Ureter (tissue), 1 donor: ENCODE data around the gene HOXA5. TPM values are rescaled to one million over a fixed set of nuclear protein-coding genes. Genes with fewer than 3 reads are reported as not detected.

Source experiments
- DNase-seq: peaks from one replicate; pipeline ENCODE4 v3.0.0-alpha.2; 2020; ENCODE audit warnings: low spot score
- total RNA-seq: library from RNA; stranded (reverse); gene quantifications from one replicate; pipeline ENCODE4 v1.2.4, GENCODE V29; 2023
- donor health status: DM: yes; HTN: yes; CAD: no.

Gene HOXA5
- total RNA-seq, 1 donor from 2014 or later = 10.4 TPM

DNA sequence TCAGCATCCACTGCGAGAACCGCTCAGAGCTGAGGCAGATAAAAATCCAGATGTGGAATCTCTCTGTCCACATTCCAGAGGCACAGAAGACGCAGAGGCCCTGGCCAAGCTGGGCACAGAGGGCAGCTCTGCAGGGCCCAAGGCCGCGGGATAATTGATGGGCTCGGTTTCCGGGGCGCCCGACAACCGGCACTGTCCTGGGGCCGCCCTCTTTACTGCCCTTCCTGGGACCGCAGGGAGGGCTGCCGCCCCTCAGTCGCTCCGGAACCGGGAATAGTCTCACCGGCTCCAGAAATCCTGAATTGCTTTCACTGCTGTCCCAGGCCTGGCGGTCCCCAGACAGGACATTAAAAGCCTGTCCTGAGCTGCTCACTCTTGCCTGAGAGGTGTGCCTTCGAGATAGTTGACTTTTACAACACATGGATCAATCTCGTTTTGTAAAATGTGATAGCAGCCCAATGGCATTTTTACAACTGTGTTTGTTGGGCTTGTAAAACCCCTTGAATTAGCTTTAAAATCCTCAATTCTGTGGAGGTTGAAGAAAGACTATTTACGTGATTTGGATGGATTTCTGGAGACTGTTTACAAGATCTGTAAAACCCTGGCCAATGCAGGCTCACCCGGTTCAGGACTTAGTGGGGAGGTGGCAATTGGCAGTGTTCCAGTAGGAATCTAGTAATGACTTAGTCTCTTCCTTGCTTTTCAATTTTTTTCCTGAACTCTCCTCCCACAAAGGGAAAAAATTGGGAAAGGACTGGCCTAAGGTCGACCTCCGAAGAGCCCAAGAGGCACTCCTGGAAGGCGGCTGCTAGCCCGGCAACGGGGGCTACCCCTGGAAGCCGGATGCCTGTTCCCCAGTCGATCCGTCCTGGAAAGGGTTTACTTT is 5.5 kb upstream of the HOXA5 start:
- DNase-seq = peak; percentile 43

DNA sequence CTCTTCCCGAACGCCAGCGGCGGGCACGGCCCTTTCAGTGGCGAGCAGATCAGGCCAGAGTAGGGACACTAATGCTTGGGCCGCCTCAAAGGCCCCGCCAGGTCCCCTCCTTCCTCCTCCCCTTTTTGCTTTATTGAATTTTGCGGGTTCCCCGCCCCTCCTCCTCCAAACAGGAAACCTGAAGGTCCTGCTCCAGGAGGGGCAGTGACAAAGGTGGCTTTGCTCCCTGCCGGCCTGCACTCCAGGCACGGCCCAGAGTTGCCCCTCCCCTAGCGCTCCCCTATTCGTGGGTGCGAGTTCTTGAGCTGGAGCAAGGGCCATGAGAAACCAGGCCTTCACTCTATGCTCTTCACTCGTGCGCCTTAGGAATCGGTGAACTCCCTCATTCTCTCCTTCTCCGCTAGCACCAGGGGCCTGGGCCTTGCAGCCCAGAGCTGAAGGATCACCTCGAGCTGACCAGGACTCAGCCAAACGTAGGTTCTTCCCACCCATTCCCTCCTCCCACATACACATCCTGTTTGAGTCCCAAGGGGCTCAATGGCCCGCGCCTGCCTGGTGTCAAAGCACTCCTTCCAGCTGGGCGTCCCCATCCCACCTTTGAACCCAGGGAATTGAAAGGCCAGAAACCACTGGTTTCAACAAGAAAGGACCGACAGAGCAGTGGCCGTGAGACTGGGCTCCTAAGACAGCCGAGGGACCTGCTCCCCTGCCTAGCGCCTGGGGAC is 4.7 kb upstream of the HOXA5 start:
- peak; percentile 54 for DNase-seq

DNA sequence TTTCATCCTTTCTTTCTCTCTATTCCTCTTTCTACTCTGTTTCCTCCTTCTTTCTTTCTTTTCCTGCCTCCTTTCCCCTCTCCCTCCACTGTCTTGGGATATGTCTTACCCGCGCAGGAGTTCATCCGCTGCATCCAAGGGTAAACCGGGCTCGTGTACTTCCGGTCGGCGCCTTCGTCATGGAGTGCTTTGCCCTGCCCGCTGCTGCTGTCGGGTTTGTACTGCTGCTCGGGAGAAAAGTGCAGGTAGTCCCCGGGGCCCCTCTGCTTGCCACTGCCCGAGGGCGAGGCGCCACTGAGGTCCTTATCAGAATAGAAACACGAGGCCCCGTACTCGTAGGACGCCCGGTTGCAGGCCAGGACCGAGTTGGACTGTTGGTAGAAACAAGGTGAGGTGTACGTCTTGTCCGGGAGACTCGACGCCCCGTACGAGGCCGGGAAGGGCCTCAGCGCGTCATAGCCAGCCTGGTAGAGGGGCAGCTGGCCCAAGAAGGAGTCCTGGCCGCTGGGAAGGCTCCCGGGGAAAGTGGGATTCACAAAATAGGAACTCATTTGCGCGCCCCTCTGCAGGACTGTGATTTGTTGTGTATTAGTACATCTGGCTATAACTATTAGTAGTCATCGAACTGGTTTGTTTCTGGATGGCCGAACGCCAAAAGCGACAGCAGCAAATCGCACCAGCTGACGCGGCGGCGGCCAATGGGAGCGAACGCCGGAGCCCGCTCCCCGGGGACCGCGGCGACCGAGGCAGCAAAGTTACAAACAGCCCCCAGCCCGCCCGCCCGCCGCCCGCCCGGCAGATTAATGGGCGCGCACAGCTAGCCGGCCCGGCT is 3.9 kb upstream of the HOXA5 start, which contains the start of gene HOXA6:
Gene HOXA6, minus strand, starts transcription at position 576 of the 832 bp plus-strand sequence. Its CDS starts 25 bp downstream, at position 551.
- DNase-seq = peak; percentile 81

DNA sequence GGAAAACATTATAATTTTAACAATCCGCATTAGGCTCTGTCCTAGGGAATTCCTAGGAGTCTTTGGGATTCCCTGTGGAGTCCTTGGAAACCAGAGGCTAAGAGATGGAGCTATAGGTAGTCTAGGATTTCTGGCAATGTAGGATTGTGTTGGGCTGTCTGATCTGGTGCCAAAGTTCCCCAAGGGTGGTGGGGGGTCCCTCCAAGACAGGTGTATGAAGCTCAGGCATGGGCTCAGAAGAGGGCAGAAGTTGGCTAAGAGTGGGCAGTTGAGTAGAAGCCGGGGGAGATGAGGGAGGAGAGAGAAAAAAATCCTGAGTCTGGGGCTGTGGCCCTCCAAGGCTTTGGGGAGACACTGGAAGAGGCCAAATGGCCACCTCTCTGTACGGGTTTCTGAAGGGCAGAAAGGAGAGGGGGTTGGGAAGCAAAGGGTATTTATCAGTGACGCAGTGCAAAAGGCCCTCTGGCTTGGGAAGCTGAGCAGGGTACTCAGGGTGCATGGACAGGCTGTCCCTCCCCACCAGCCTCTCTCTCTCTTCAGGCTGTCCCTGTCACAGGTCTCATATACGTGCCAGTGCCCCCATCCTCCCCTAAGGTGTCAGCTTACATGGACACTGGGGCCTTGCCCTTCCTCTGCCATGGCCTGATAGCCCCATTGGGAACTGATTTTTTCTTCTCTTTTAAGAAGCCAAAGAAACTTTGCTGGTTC is 3.2 kb upstream of the HOXA5 start:
- DNase-seq = no peak

DNA sequence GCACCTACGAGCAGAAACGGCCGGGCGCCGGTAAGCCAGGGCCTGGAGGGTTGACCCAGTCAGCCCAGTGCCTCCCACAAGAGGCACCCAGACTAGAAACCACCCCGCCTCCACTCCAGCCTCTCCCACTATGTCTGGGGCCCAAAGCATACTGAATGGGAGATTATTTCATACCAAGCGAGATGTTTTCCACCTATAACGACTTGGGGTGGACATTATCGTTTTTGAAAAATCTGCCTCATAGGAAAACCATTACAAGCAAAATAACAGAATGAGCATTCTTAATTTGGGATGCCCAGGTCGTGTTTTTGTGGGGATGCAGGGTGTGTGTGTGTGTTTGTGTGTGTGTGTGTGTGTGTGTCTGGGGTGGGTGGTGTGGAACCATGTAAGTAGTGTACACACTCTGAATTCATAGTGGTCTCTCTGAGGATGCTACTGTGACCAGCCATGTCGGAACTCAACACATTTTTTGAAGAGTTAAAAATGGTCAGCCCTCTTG is 2.5 kb upstream of the HOXA5 start:
- DNase-seq = no peak

DNA sequence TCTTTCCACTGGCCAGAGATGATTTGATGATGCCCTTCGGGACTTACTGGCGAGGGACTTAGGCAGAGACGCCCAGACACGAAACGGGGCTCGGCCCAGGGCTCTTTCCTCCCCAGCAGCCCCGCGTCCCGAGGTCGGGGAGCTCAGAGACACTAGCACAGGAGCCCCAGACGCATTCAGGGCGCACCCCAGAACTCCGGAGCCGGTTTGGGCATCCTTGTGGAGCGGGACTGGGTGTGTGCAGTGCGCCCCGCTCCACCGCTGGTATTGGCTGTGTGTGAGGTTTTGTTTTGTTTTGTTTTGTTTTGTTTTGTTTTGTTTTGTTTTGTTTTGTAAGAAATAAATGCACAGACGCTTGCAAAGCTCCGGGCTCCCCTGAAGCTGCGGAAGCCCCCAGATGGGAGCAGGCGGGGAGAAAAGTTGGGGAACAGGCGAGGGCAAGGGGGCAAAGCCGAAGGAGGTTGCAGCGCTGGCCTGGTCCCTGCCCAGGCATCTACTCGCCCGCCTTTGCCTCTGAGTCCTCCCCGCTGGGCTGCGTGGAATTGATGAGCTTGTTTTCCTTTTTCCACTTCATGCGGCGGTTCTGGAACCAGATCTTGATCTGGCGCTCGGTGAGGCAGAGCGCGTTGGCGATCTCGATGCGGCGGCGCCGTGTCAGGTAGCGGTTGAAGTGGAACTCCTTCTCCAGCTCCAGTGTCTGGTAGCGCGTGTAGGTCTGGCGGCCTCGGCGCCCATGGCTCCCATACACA is 1.9 kb upstream of the HOXA5 start:
- no peak for DNase-seq

DNA sequence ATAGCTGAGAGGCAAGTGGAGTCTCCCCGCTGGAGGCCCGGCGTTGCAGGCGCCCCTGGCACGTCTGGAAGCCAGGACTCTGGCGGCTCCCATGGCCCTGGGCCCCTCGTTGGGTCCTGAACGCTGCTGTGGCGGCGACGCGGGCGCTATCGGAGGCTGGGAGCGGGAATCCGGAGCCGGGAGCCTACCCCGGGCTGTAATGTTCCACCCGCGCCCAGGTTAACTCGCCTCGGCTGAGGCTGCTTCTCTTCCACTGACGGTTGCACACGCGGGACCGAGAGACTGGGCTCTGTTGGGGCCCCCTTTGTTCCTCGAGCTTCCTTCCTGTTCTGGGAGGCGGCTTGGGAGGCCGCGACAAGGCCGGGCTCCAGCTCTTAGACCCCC is 1.3 kb upstream of the HOXA5 start:
- DNase-seq = peak; percentile 43

DNA sequence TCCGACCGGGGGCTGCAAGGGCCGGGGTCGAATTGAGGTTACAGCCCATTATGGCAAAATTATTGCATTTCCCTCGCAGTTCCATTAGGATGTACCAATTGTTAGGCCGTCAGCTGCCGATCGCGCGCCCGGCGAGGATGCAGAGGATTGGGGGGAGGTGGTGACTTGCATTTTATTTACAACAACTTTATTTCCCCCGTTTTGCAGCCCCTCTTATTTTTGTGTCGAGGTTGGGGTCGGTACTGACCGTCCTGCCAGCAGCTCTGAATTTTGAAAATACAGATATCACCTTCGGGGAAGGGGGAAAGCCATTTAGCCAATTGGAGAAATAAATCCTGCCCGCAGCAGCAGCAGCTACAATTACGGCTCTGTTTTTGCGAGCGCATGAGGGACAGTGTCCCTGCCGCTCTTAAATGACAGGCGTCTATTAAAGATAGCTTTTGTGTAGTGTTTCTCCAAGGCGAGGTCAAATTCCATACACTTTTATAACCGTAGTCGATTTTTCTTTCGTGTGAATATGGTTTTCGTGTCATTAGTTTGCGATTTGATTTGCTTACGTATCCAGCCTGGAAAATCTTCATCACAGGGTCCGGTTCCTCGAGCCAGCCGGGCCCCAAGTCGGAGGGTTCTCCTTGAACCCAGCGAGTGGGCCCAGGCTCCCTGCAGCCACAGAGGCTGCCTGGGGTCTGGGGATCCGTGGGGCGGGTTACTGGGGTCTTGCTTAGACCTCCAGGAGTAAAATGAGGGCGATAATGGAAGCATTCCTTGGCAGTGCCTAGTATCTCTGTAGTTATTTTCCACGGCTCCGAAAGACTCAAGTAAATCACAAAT is 684 bp upstream of the HOXA5 start:
- no peak for DNase-seq

DNA sequence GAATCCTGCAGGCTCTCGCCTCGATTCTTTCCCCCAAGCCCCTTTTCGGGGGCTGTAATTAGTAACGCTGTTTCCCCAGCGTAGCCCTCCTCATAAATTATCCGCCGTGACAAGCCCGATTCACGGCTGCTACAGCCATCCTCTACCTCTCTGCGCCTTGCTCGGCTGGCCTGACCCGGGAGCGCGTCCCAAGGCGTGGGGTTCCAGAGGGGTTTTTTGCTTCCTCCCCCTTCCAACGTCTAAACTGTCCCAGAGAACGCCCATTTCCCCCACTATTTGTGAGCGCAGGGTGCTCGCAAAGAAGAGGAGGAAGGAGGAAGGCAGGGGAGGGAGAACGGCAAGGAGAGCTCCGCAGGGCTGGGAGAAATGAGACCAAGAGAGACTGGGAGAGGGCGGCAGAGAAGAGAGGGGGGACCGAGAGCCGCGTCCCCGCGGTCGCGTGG is 880 bp downstream of the HOXA5 start:
- peak; percentile 42 for DNase-seq

DNA sequence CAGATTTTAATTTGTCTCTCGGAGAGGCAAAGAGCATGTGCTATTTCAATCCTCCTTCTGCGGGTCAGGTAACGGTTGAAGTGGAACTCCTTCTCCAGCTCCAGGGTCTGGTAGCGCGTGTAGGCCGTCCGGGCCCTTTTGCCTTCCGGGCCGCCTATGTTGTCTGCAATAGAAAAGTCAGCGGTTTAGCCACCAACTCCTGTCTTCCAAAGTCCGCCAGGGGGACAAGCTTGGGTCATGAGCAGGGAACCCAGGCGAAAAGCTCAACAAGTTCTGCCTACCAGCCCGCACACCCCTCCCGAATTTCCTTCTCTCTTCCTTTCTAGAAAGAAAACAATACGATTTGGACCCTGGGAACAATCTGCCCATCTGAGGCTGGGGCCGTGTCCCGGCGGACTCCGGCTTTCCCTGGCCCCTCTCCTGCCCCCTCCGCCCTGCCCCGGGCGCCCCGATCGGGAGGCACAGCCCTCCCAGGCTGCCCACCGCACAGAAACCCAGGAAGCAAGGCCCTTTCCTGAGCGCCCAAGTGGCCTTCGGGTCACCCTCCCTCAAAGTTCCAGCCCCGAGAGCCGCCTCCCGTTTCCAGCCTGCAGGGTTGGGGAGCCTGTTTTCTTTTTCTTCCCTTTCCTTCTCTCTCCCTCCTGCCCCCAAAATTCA is 1.4 kb downstream of the HOXA5 start:
- DNase-seq = peak; percentile 46

DNA sequence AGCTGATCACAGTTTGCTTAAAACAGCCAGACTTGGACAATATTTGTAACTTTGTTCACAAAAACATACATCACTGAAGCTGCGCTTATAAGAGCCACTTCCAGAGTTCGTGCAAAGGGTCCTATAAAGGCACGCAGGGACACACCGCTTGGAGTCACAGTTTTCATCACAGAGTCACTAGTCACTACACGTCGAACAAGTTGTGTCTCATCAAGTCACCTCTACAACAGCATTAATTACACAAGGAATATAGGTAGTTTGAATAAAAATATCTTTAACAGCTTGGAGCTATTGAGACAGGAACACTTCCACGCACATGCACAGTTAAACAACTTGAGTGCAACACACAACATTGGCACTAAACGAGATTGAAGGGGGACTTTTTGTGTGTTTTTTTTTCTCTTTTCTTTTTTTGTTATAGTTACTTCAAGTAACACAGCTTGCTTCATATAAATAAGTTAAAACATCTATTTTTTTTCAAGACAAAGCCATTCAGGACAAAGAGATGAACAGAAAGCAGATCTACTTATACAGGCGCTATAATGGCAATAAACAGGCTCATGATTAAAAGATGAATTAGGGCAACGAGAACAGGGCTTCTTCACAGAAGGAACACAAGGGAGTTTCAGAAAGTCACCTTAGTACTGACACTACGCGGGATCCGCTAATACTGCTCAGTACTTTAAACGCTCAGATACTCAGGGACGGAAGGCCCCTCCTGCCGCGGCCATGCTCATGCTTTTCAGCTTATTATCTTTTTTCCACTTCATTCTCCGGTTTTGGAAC is 2.2 kb downstream of the HOXA5 start:
- no peak for DNase-seq

DNA sequence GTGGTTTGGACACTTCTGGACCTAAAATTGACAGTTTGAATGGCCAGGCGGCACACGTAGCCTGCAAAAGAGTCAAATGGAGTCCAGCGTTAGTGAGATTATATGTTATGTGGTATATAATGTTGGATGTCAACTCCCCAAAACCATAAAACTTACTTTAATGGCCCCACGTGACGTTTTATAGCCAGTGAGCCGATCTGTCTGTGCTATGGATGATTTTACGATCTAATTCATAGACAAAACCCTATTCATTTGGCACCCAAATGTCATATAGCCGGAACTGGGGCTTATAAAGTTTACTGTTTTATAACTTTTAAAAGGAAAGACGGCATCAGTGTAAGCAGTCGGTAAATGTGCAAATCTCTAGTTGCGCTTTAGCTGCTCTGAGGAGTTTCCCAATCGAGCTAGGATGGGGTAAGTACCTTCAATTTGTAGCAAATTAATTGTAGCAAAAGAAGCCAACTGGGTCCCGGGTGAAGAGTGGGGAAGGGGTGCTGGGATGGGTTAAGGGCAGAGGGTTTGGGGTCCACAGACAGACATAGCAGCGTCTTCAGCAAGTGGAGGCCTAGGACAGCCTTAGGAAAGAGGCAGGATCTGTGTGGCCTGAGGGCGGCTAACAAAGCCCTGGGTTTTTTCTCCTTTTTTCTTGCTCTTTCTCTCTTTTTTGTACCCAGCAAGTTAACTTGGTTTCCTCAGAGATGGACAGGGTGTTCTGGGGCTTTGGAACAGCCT is 3.2 kb downstream of the HOXA5 start:
- DNase-seq = no peak

DNA sequence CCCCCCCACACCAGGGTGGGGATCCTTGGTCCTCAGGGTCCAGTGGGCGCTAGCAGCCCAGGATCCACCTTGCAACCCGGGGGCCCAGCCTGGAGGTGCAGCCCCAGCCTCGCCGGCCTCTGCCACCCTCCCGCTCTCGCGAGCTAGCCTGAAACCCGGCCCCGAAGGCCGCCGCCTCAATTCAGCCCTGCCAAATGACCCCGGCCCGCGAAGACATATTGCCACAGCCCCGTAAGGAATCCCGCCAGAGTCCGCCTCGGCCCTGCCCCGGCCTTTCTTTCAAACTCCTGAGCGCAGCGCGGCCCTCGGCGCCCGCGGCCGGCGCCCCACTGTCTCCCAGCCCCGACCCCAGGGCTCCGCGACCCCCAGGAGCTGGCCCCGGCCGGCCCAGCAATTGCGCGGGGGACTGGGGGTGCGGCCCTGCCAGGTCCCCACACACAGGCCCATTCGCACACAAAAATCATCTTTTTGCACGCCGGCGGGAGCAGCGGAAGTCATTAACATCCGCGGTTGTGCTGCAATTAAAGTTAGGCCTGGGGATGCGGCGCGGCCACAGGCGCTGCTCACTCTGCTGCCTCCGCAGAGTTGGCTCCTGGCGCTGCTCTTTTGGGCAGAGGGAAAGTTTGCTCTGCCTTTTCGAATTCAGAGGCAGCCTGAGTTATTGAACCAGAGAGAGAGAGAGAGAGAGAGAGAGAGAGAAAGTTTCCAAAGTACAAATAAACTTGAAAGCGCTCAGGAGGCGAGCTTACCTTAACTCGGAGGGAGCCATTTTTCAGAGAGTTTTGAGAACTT is 4.0 kb downstream of the HOXA5 start:
- no peak for DNase-seq

DNA sequence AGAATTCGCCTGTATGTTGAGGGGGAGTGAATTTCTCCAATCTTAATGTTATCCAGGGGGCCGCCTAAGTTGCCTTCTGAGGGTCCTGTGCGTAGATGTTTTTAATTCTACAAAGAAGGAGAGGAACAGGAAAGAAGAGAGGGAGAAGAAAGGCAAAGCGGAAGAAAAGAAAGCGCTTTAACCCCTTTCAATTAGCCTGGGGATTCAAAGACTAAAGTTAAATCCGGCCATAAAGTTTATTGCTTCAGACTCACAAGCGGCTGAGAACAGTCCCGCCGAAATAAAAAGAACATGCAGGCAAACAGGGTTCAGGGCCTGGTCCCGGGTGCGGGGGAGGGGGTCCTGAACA is 4.5 kb downstream of the HOXA5 start:
- no peak for DNase-seq

DNA sequence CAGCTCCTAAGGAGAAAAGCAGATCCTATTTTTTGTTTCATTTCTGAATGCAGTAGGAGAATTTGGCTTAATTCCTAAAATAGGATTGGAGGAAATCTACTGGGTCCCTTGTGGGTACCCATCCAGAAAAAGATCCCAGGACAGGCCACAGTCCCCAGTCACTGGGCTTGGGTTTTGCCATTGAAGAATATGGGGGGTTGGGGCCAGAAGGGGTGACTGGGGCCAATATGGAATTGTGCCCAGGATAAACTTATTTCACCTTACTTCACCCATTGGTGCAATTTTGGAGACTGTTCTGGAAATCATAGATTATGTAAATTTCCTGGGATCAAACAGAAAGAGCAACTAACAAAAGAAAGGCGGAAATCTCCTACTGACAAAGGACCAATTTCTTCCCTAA is 5.0 kb downstream of the HOXA5 start:
- no peak for DNase-seq

DNA sequence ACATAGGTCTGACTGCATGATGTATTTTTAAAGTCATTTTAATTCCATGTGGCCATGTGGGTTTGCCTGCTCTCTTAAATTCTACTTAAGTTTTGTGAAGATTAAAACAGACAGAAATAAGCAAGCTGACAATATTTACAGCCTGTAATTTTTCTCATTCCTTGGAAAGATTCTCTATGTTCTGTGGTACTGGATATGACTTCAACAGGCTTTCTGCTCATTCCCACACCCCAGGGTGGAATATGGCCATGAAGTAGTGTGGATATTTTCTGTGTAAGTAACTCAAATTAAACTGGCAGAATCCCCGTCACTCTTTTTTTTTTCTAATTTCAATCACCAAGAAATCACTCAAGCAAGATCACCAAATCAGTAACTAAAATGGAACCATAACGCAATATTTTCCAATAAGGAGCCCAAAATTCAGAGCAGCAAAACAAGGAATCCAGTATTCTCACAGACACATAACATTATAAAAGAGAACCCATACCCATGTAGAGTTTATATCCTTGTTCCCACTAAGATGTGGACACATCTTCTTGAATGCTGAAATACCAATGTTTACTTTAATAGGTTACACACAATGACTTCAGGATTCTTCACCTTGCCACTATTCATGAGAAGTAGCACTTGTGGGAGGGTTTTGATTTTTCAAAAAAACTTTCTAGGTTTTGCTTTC is 5.7 kb downstream of the HOXA5 start:
- no peak for DNase-seq
